Caco-2 (cell line): Measurements from ENCODE around the gene MMD. TPM values are rescaled to one million over a fixed set of nuclear protein-coding genes. Genes with fewer than 3 reads are reported as not detected.

Experiments
- BruUV-seq: library from RNA; stranded (reverse); fragments of 400-500 nt; replicated peaks from 2 replicates; lab custom pipeline; 2021; lab: Mats Ljungman, UMichigan
- CTCF ChIA-PET: fragments of 300-600 bp; sonication (Branson Sonifier 250); formaldehyde crosslinking; loops from one replicate; lab custom pipeline; 2022; ENCODE audit warnings: antibody characterized with exemption; lab: Charles Lee
- POLR2A ChIA-PET: fragments of 300-600 bp; sonication (Branson Sonifier 250); formaldehyde crosslinking; loops from one replicate; lab custom pipeline; 2022; ENCODE audit warnings: antibody characterized with exemption; lab: Charles Lee
- DNase-seq, 2 experiments: peaks; one replicate each; pipeline versions ENCODE4 v3.0.0 to v3.0.0-alpha.2; 2020 to 2022
- H3K27me3 ChIP-seq: replicated peaks from 2 replicates; pipeline ENCODE4 v1.6.0; 2011; ENCODE audit warnings: low read length; ENCODE audit not compliant: control insufficient read depth, insufficient read depth
- H3K36me3 ChIP-seq: 2 replicates; pipeline ENCODE4 v1.5.1; 2011; ENCODE audit warnings: low read length; ENCODE audit not compliant: control insufficient read depth, insufficient read depth
- H3K4me1 ChIP-seq: fragments of 250-450 bp; sonication (Bioruptor Pico); 2 replicates; pipeline ENCODE4 v1.5.1; 2020; ENCODE audit warnings: mild to moderate bottlenecking
- H3K4me3 ChIP-seq: 2 replicates; pipeline ENCODE4 v1.5.1; 2011; ENCODE audit warnings: low read depth, mild to moderate bottlenecking, control low read depth, low read length
- H3K9me3 ChIP-seq: fragments of 250-450 bp; sonication (Bioruptor Pico); 2 replicates; pipeline ENCODE4 v1.5.1; 2020; ENCODE audit warnings: mild to moderate bottlenecking, moderate library complexity
- H3K27ac Mint-ChIP-seq: one replicate; pipeline ENCODE4 v1.8.0; 2022; ENCODE audit warnings: mixed read lengths; ENCODE audit not compliant: unreplicated experiment
- H3K27me3 Mint-ChIP-seq: one replicate; pipeline ENCODE4 v1.8.0; 2022; ENCODE audit warnings: mixed read lengths; ENCODE audit not compliant: insufficient read depth, unreplicated experiment
- H3K36me3 Mint-ChIP-seq: one replicate; pipeline ENCODE4 v1.8.0; 2022; ENCODE audit warnings: mild to moderate bottlenecking, mixed read lengths; ENCODE audit not compliant: insufficient read depth, unreplicated experiment
- H3K4me1 Mint-ChIP-seq: one replicate; pipeline ENCODE4 v1.8.0; 2022; ENCODE audit warnings: low read depth, mixed read lengths; ENCODE audit not compliant: unreplicated experiment
- H3K4me3 Mint-ChIP-seq: one replicate; pipeline ENCODE4 v1.8.0; 2022; ENCODE audit warnings: mild to moderate bottlenecking, moderate library complexity, mixed read lengths; ENCODE audit not compliant: unreplicated experiment
- H3K9me3 Mint-ChIP-seq: one replicate; pipeline ENCODE4 v1.8.0; 2022; ENCODE audit warnings: mixed read lengths; ENCODE audit not compliant: unreplicated experiment
- intact Hi-C: fragments of 100-400 bp; cut with micrococcal nuclease; formaldehyde crosslinking; loops from one replicate; pipeline ENCODE4 v1.10.0; 2022; ENCODE audit not compliant: unreplicated experiment
- total RNA-seq: library from RNA; stranded (reverse); gene quantifications from 2 replicates; pipeline ENCODE4 v1.2.3, GENCODE V29; 2022
- TF ChIP-seq, protein P1 (sequence below), 2 experiments: fragments of 200-600 bp in 1 of 2; IDR thresholded peaks; 1 replicate in 1 of 2; 2 replicates in 1 of 2; pipeline versions ENCODE4 v1.5.1 to v1.8.0; 2011 to 2022; ENCODE audit warnings: antibody characterized with exemption in 1 of 2, control low read depth in 1 of 2, inconsistent platforms in 1 of 2, low read depth in 1 of 2, low read length in 1 of 2, mild to moderate bottlenecking in 1 of 2, moderate library complexity in 1 of 2; ENCODE audit not compliant: insufficient read depth in 1 of 2, severe bottlenecking in 1 of 2, unreplicated experiment in 1 of 2

The MMD gene
- total RNA-seq, 1 experiment from 2014 or later, result 38.6 TPM

GRCh38 chr17:55347341-55347740 is 74.3 kb downstream of the MMD start:
- CTCF ChIA-PET, result interaction anchor here (0.7 to 2.7 kb wide), 5 partner anchors 10 to 354 kb away, joined by 3 to 9 read pairs (median 5); no protein-coding TSS in a partner anchor
- H3K9me3 Mint-ChIP-seq, result peaks cover 18% of the 10 kb centered on the region

DNA sequence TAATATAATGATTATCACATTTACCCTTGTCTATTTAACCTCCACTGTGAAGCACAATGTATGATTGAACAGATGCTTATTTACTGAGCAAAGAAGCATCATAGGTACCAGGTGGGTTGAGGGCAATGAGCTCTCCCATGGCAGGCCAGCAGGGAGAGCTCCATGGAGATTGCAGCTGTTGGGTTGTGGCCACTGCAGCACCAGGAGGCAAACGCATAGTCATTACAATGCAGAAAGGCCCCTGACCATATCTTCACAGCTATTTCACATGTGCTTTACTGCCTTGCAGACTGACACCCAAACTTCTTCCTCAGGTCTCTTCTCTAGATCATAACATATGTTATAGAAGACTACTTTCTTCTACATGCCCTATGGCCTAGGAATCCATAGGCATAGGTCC is 75.0 kb downstream of the MMD start:
- no peak for DNase-seq
- Mint-ChIP-seq H3K9me3 (peaks cover 18% of the 10 kb centered on the region), H3K4me1 (peaks cover 13% of the 10 kb centered on the region), H3K36me3 (no peaks in the 10 kb centered on the region), H3K27me3 (no peaks in the 10 kb centered on the region), H3K4me3 (no peak overlapping the region), H3K27ac (no peak overlapping the region)
- POLR2A ChIA-PET, result no interaction called here
- CTCF ChIA-PET, result interaction anchor here (0.7 to 2.7 kb wide), 2 partner anchors 11 to 353 kb away, joined by 3 to 9 read pairs; no protein-coding TSS in a partner anchor
- H3K27me3 ChIP-seq, result no peaks in the 10 kb centered on the region
- no peaks in the 10 kb centered on the region for H3K36me3 ChIP-seq
- intact Hi-C loops, result loop anchor here (5.0 kb wide), 1 partner anchor 109 kb away; no protein-coding TSS in a partner anchor
- TF ChIP-seq, protein P1, sequence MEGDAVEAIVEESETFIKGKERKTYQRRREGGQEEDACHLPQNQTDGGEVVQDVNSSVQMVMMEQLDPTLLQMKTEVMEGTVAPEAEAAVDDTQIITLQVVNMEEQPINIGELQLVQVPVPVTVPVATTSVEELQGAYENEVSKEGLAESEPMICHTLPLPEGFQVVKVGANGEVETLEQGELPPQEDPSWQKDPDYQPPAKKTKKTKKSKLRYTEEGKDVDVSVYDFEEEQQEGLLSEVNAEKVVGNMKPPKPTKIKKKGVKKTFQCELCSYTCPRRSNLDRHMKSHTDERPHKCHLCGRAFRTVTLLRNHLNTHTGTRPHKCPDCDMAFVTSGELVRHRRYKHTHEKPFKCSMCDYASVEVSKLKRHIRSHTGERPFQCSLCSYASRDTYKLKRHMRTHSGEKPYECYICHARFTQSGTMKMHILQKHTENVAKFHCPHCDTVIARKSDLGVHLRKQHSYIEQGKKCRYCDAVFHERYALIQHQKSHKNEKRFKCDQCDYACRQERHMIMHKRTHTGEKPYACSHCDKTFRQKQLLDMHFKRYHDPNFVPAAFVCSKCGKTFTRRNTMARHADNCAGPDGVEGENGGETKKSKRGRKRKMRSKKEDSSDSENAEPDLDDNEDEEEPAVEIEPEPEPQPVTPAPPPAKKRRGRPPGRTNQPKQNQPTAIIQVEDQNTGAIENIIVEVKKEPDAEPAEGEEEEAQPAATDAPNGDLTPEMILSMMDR (IDR thresholded peaks at IDR 0.05; ENCODE audit: insufficient read depth in 1 of 2, low read depth in 1 of 2, low read length in 1 of 2, severe bottlenecking in 1 of 2, unreplicated experiment in 1 of 2), result no peak
- no TSS peak for BruUV-seq
- no peaks in the 10 kb centered on the region for H3K9me3 ChIP-seq
- H3K4me3 ChIP-seq, result no peak overlapping the region
- H3K4me1 ChIP-seq, result no peaks in the 10 kb centered on the region

More at GRCh38 chr17:55347341-55347740, 74.3 kb downstream of the MMD start:
- no peaks in the 10 kb centered on the region for H3K36me3 Mint-ChIP-seq
- Histone ChIP-seq H3K27me3 (no peaks in the 10 kb centered on the region), H3K36me3 (no peaks in the 10 kb centered on the region), H3K9me3 (no peaks in the 10 kb centered on the region), H3K4me1 (no peaks in the 10 kb centered on the region), H3K4me3 (no peak overlapping the region)
- intact Hi-C loops, result loop anchor here (5.0 kb wide), 1 partner anchor 110 kb away; no protein-coding TSS in a partner anchor
- DNase-seq, result no peak
- no TSS peak for BruUV-seq
- no peak overlapping the region for H3K27ac Mint-ChIP-seq
- H3K27me3 Mint-ChIP-seq, result no peaks in the 10 kb centered on the region
- POLR2A ChIA-PET, result no interaction called here
- H3K4me3 Mint-ChIP-seq, result no peak overlapping the region
- TF ChIP-seq, protein P1 (IDR thresholded peaks at IDR 0.05; ENCODE audit: insufficient read depth in 1 of 2, low read depth in 1 of 2, low read length in 1 of 2, severe bottlenecking in 1 of 2, unreplicated experiment in 1 of 2), result no peak
- peaks cover 12% of the 10 kb centered on the region for H3K4me1 Mint-ChIP-seq

DNA sequence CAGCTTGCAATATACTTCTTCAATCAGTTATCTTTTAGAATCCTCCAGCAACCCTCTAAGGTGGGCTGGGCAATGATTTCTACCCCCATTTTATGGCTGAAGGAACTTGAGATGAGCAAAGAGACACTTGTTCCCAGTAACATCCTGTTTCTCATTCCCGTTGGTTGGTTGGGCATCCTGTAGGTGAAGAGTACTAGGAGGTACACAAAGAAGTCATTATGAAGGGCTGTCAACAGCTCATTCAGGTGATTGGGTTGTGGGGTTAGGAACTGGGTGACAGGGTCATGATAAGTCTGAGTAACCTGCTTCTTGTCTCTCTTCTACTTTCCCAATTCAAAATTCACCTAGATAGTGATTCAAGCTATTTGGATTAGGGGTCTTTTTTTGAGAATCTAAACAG is 76.5 kb downstream of the MMD start:
- Histone ChIP-seq H3K4me1 (no peaks in the 10 kb centered on the region), H3K36me3 (no peaks in the 10 kb centered on the region), H3K27me3 (no peaks in the 10 kb centered on the region), H3K9me3 (no peaks in the 10 kb centered on the region), H3K4me3 (no peak overlapping the region)
- Mint-ChIP-seq H3K36me3 (no peaks in the 10 kb centered on the region), H3K4me3 (no peak overlapping the region), H3K4me1 (peaks cover 13% of the 10 kb centered on the region), H3K27ac (no peak overlapping the region), H3K27me3 (no peaks in the 10 kb centered on the region), H3K9me3 (peaks cover 18% of the 10 kb centered on the region)
- no TSS peak for BruUV-seq
- DNase-seq, result no peak
- ChIA-PET POLR2A (no interaction called here), CTCF (no interaction called here)
- TF ChIP-seq, protein P1 (IDR thresholded peaks at IDR 0.05; ENCODE audit: insufficient read depth in 1 of 2, low read depth in 1 of 2, low read length in 1 of 2, severe bottlenecking in 1 of 2, unreplicated experiment in 1 of 2), result no peak
- intact Hi-C loops, result loop anchor here (5.0 kb wide), 1 partner anchor 108 kb away; no protein-coding TSS in a partner anchor
